NCI-H1694 (cell line): ENCODE measurements around the gene NRCAM.
"Not testable (repeated sequence)": the region's sequence is repeated elsewhere in the genome, so short reads cannot be mapped to it uniquely, and the experiment has no call there.

Experiments
- DNase-seq: peaks from one replicate; lab custom pipeline; 2025; lab: John Stamatoyannopoulos, UW

The NRCAM gene

GRCh38 chr7:108278776-108279175 is 177.5 kb downstream of the NRCAM start:
- DNase-seq = no peak

GRCh38 chr7:108278281-108278680 is 178.0 kb downstream of the NRCAM start:
- no peak for DNase-seq

DNA sequence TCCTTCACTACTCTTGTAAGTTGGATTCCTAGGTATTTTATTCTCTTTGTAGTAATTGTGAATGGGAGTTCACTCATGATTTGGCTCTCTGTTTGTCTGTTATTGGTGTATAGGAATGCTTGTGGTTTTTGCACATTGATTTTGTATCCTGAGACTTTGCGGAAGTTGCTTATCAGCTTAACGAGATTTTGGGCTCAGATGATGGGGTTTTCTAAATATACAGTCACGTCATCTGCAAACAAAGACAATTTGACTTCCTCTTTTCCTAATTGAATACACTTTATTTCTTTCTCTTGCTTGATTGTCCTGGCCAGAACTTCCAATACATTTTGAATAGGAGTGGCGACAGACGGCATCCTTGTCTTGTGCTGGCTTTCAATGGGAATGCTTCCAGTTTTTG is 181.8 kb downstream of the NRCAM start:
- not testable (repeated sequence) for DNase-seq

DNA sequence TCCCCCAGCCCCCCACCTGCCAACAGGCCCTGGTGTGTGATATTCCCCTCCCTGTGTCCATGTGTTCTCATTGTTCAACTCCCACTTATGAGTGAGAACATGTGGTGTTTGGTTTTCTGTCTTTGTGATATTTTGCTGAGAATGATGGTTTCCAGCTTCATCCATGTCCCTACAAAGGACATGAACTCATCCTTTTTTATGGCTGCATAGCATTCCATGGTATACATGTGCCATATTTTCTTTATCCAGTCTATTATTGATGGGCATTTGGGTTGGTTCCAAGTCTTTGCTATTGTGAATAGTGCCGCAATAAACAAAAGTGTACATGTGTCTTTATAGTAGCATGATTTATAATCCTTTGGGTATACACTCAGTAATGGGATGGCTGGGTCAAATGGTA is 183.3 kb downstream of the NRCAM start:
- not testable (repeated sequence) for DNase-seq

- no peak for DNase-seq
Measured at GRCh38 chr7:108270385-108271015, 185.7 kb downstream of the NRCAM start.

DNA sequence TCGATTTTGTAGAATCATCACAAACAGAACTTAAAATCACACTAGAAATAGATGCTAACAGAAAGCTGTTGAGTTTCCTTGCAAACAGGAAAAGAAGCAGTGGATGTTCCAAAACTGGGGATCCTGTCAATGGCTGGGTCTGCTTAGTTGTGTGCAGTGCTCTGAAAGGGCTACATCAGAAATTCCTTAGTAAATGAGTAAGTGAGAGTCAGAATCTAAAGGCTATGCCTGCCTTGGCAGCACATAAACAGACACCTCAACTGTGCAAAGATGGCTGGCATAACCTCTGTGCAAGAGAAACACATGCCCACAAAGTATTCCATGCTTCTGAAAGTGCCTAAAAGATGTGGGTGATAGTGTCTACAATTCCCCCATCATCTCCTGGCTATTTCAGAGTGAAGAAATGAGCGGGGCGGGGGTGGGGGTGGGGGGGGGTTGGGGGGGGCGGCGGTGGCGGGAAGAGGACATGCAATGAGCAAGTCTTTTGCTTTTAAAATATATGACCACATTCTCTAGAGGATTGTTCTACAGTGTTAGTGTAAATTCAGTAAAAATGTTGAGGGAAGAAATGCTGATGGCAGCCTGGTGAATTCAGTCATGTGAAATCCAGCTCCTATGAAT is 187.9 kb downstream of the NRCAM start:
- no peak for DNase-seq

GRCh38 chr7:108267615-108268014 is 188.6 kb downstream of the NRCAM start:
- DNase-seq = no peak

DNA sequence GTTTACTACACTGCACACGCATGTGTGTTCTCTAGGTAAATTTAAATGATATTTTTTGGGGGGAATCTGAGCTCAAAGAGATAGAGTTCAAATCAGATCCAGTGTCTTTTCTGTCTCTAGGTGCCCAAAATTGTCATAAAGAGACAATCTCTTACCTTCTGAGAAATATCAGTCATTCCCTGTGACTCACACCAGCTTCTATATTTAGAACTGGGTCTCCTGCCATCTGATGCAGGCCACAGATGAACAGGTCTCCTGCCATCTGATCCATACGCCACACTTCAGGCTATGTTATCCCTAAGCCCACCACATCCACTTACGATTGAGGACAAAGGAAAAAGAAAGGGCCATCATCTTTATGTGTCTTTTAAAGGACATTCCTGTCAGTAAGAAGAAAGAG is 189.7 kb downstream of the NRCAM start:
- DNase-seq = peak; percentile 35

DNA sequence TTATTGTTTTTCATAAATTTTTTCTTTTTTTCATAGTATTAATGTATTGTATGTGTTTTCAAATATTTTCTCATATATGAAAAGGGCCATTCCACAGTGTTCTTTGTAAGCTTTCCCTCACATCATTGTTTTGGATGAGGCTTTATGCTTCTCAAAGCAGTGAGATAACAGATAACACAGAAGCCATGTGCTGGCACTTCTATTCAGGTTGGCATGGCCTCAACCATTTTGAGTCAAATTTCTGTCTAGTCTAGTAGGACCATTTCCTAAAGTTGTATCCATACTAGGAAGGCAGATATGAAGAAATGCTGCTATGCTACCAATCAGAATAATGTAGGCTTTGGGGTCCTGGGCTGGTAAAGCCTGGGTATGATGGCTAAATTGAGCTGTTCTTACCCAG is 190.2 kb downstream of the NRCAM start:
- no peak for DNase-seq

DNA sequence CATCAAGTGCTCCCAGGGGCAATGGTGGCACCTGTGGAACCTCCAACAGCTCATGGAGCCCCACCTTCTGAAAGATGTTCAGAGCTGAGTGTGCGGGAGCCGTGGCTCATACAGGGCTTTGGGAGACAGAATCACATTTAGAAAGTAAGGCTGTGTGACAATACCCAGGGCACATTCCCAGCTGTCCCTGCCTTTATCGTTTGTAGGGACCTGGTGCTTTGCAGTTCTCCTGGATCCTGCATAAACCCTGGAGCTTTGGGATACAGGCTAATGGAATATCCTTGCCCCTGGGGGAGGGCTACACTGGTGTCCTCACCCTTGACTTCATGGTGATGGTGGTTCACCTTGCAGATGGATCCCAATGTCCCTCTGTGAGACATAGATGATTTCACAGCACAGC is 191.2 kb downstream of the NRCAM start:
- no peak for DNase-seq

DNA sequence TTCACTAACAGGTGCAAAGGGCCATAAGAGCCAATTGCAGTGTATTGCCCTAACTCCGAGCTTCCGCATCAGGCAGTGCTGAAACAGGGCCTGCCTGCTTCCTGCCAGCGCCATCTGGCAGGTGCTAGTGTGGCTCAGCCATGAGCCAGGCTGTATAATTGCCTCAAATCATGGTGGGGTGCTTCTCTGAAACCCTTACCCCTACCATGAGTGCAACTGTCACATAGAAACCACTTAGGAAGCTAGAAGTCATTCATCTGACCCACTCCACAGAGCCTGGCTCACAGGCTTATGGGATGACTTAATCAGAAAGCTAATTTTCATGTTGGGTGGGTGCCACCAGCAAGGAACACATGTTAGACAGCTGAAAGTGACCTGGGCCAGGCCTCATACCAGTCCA is 192.8 kb downstream of the NRCAM start:
- peak; percentile 74 for DNase-seq

DNA sequence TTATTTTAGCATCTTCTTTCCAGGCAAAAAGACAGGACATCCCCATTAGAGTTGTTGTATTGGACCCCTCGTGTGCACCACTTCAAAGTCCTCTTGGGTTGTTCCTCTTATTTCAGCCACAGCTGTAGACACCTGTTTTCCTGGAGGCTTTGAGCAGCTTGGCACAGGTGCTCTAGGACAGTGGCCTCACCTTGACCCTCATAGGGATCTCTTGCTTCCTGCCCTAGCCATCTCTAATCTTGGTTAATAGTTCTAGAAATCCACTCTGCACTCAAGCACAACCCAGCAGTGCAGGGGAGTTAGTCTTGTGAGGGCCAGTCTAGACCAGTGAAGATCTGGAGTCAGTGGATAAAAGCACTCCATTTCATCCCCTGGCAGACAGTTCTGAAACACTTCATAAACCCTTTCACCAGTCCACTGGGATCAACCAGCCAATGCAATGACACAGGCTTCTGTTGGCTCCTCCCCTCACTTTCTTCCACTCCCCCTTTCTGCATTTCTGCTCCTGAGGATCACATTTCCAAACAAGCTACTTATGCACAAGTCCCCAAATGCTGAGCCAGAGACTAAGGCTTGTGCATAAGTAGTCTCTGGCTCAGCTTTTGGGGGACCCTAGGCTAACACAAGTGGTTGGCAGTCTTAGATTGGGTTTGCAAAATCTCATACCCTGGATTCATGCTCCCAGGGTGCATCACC is 194.5 kb downstream of the NRCAM start:
- no peak for DNase-seq

GRCh38 chr7:108259447-108259846 is 196.8 kb downstream of the NRCAM start:
- DNase-seq = not testable (repeated sequence)

DNA sequence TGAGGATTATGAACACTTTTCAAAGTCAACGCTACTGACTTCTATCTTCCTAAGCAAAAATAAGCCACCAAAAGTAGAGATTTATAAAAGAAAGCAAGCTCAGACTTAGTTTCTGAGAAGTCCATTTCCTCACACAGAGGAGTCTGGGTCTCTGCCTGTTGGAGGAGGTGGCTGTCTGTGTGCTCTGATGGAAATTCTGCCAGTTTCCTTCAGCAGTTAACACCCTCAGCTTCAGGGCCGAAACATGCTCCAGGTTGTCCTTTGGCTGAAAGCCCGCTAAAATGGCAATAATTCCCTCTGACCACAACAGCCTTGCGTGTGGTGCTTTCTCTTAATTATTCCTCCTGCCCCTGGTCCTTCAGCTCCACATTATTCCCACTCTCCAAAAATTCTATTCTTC is 198.3 kb downstream of the NRCAM start:
- no peak for DNase-seq

DNA sequence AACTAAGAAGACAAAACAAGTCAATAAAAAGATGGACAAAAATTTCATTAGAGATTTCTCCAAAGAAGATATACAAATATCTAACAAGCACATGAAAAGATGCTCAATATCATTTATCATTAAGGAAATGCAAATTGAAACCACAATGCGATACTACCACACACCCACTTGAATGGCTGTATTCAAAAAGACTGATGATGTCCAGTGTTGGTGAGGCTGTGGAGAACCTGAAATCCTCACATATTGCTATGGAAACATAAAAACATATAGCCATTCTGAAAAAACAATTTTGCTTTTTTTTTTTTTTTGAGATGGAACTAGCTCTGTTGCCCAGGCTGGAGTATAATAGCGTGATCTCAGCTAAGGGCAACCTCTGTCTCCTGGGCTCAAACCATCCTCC is 202.0 kb downstream of the NRCAM start:
- no peak for DNase-seq

- no peak for DNase-seq
Measured at GRCh38 chr7:108253275-108254044, 202.8 kb downstream of the NRCAM start.

GRCh38 chr7:108252177-108252576 is 204.1 kb downstream of the NRCAM start:
- DNase-seq = no peak

DNA sequence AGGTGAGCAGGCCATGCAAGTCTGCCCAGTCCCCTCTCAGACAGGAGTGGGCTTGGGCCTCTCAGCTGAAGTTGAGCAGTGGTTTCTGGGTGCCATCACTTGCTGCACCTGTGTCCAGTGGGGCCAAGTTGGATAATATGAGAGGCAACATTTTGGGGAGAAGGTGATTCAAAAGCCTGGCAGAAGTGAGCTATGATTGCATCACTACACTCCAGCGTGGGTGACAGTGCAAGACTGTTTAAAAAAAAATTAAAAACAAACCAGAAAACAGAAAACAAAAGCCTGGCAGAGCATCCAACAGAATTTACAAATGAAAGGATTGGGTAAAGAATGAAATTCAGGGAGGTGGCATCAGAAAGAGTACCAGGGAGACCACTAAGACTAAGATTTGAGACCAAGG is 204.5 kb downstream of the NRCAM start:
- DNase-seq = no peak

- DNase-seq = no peak
Measured at GRCh38 chr7:108249453-108249852, 206.8 kb downstream of the NRCAM start.

DNA sequence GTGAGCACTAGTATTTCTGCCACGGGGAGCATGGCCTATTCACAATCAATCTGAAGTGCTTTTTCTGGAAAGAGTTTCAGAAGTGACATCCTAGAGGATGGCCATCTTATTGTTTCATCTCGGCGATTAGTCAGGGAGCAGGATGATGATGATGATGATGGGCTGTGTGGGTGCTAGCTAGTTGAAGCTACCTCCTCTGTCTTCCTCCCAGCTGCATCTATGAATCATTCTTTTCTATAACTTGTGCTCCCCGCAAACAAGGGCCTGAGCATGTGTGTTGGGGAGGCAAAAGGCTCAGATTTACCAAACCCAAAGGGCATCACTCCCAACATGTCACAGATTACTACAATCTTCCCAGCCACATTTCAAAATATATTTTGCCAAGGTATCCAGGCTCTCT is 207.4 kb downstream of the NRCAM start:
- no peak for DNase-seq

DNA sequence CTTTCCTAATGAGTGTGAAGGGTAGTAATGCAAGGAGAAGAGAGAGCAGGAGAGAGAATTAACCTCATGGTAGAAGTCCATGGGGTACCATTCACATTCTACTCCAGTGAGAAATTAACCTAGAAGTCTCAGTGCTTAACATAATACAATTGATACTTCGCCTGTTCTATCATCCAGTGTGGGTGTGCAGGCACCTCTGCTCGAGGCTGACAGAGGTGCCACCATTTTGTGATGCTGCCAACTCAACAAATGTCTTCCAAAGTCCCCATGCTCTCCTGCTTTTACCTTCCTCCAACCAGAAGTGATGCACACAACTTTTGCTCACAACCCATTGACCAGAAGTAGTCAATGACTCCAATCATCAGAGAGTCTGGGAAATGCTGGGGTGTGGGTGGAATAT is 207.8 kb downstream of the NRCAM start:
- no peak for DNase-seq

GRCh38 chr7:108247614-108248013 is 208.6 kb downstream of the NRCAM start:
- no peak for DNase-seq
